Lung (tissue), 13 donors: ENCODE measurements around the gene AZU1. TPM values are rescaled to one million over a fixed set of nuclear protein-coding genes. Genes with fewer than 3 reads are reported as not detected.
A peak's percentile ranks its signal among the peaks of the same experiment; 100 is the strongest.
"Not testable (repeated sequence)": the region's sequence is repeated elsewhere in the genome, so short reads cannot be mapped to it uniquely, and the experiment has no call there.

Source experiments
- ATAC-seq: fragments of 200-7000 bp; cut with Tn5 transposase; one replicate; pipeline ENCODE4 v1.9.1; 2020; ENCODE audit warnings: moderate number of reproducible peaks; ENCODE audit not compliant: insufficient read depth, low FRiP score
- DNase-seq, 3 donors: peaks; one replicate each; pipeline ENCODE4 v3.0.0-alpha.2; 2013 to 2017
- H3K27ac ChIP-seq, 2 donors: one replicate each; pipeline ENCODE4 v1.5.1; 2013; ENCODE audit warnings: mild to moderate bottlenecking in 2 of 2, moderate library complexity in 2 of 2, control low read depth in 1 of 2, inconsistent platforms in 1 of 2, low read depth in 1 of 2, low read length in 1 of 2
- H3K27me3 ChIP-seq, 3 donors: one replicate each; pipeline ENCODE4 v1.5.1; 2013; ENCODE audit warnings: low read length in 2 of 3; ENCODE audit not compliant: control insufficient read depth in 3 of 3, insufficient read depth in 3 of 3
- H3K36me3 ChIP-seq, 4 donors: one replicate each; pipeline ENCODE4 v1.5.1; 2013; ENCODE audit warnings: low read length in 4 of 4, mild to moderate bottlenecking in 1 of 4, moderate library complexity in 1 of 4; ENCODE audit not compliant: control insufficient read depth in 4 of 4, insufficient read depth in 4 of 4
- H3K4me1 ChIP-seq, 5 donors: one replicate each; pipeline ENCODE4 v1.5.1; 2013; ENCODE audit warnings: low read length in 5 of 5, mild to moderate bottlenecking in 2 of 5, moderate library complexity in 1 of 5; ENCODE audit not compliant: control insufficient read depth in 5 of 5, insufficient read depth in 5 of 5
- H3K4me3 ChIP-seq: one replicate; pipeline ENCODE4 v1.5.1; 2013; ENCODE audit warnings: mild to moderate bottlenecking, control low read depth, moderate library complexity
- H3K9ac ChIP-seq, 2 donors: one replicate each; pipeline ENCODE4 v1.5.1; 2013; ENCODE audit warnings: low read length in 2 of 2, control low read depth in 1 of 2; ENCODE audit not compliant: insufficient read depth in 1 of 2
- H3K9me3 ChIP-seq, 4 donors: one replicate each; pipeline ENCODE4 v1.5.1; 2013; ENCODE audit warnings: low read length in 3 of 4, mild to moderate bottlenecking in 1 of 4, moderate library complexity in 1 of 4; ENCODE audit not compliant: control insufficient read depth in 4 of 4, insufficient read depth in 3 of 4
- WGBS, 2 donors: extraction: QIAGEN DNeasy Blood & Tissue Kit; methylation state at CpG; one replicate each; pipeline ENCODE4 v1.1.7; 2013; 5-methylcytosine and 5-hydroxymethylcytosine counted together
- polyA plus RNA-seq, 2 donors: library from polyadenylated mRNA; stranded (reverse); fragments of 200-250 nt; gene quantifications; one replicate each; pipeline ENCODE4 v1.2.1, GENCODE V29; 2013
- small RNA-seq: library from RNA; depleted of rRNA; stranded (forward); fragments of <200 nt; gene quantifications from one replicate; pipeline ENCODE3, GENCODE V24; 2014; ENCODE audit warnings: low replicate concordance
- total RNA-seq, 2 donors: library from RNA; depleted of rRNA in 1 of 2; stranded (reverse); fragments of >200 nt in 1 of 2; gene quantifications; one replicate each; pipeline ENCODE4 v1.2.1, GENCODE V29; 2014 to 2021
- TF ChIP-seq, protein P1 (sequence below): IDR thresholded peaks from 2 replicates; pipeline ENCODE4 v1.5.1; 2012; ENCODE audit warnings: mild to moderate bottlenecking; ENCODE audit errors: control extremely low read depth, extremely low read depth
- donor health status: control.
- donor health status: control.
- donor health status: Bipolar disorder and iron deficiency.
- donor health status: healthy.
- donor health status: DM: yes; HTN: yes; CAD: no.

The AZU1 gene
- total and polyA plus RNA-seq, 4 donors = 2.0 to 9.8 (median 4.4) TPM

GRCh38 chr19:876780-877314 is 49.2 kb downstream of the AZU1 start:
- TF ChIP-seq, protein P1, sequence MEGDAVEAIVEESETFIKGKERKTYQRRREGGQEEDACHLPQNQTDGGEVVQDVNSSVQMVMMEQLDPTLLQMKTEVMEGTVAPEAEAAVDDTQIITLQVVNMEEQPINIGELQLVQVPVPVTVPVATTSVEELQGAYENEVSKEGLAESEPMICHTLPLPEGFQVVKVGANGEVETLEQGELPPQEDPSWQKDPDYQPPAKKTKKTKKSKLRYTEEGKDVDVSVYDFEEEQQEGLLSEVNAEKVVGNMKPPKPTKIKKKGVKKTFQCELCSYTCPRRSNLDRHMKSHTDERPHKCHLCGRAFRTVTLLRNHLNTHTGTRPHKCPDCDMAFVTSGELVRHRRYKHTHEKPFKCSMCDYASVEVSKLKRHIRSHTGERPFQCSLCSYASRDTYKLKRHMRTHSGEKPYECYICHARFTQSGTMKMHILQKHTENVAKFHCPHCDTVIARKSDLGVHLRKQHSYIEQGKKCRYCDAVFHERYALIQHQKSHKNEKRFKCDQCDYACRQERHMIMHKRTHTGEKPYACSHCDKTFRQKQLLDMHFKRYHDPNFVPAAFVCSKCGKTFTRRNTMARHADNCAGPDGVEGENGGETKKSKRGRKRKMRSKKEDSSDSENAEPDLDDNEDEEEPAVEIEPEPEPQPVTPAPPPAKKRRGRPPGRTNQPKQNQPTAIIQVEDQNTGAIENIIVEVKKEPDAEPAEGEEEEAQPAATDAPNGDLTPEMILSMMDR = no peak
- H3K9ac ChIP-seq = no peak overlapping the region
- H3K4me3 ChIP-seq = no peak overlapping the region
- H3K4me1 ChIP-seq = peaks cover 0 to 4% (median 0%) of the 10 kb centered on the region in 5 donors
- peaks cover 0 to 4% (median 0%) of the 10 kb centered on the region in 4 donors for H3K9me3 ChIP-seq
- no peak for ATAC-seq
- H3K36me3 ChIP-seq = peaks cover 0 to 65% (median 21%) of the 10 kb centered on the region in 4 donors
- H3K27me3 ChIP-seq = no peaks in the 10 kb centered on the region
- 91 to 94% methylated on average over 29 of the region's 29 CpGs for WGBS, 2 donors
- DNase-seq = no peak
- no peak overlapping the region for H3K27ac ChIP-seq

DNA sequence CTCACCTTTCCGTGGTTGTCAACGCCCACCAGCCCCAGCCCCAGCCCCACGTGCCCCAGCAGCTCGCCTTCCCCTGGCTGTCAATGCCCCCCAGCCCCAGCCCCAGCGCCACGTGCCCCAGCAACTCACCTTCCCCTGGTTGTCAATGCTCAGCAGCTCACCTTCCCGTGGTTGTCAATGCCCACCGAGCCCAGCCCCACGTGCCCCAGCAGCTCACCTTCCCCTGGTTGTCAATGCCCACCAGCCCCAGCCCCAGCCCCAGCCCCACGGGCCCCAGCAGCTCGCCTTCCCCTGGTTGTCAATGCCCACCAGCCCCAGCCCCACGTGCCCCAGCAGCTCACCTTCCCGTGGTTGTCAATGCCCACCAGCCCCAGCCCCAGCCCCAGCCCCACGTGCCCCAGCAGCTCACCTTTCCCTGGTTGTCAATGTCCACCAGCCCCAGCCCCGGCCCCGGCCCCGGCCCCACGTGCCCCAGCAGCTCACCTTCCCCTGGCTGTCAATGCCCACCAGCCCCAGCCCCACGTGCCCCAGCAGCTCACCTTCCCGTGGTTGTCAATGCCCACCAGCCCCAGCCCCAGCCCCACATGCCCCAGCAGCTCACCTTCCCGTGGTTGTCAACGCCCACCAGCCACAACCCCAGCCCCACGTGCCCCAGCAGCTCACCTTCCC is 50.5 kb downstream of the AZU1 start:
- H3K4me3 ChIP-seq, DNase-seq, H3K27me3 ChIP-seq, H3K4me1 ChIP-seq, H3K9ac ChIP-seq, H3K27ac ChIP-seq, H3K9me3 ChIP-seq, ATAC-seq: not testable (repeated sequence)
- H3K36me3 ChIP-seq = peaks cover 0 to 73% (median 27%) of the 10 kb centered on the region in 4 donors
- WGBS, 2 donors = 92 to 94% methylated on average over 19 to 23 of the region's 23 CpGs

- not testable (repeated sequence) for DNase-seq, H3K4me3 ChIP-seq, H3K4me1 ChIP-seq, ATAC-seq, H3K9me3 ChIP-seq, H3K27me3 ChIP-seq, H3K9ac ChIP-seq
- Histone ChIP-seq H3K27ac (peak overlapping the region in 1 of 2 donors; percentile 33), H3K36me3 (peaks cover 0 to 76% (median 29%) of the 10 kb centered on the region in 4 donors)
- WGBS, 2 donors = 88 to 90% methylated on average over 19 to 24 of the region's 24 CpGs
Measured at GRCh38 chr19:878751-879561, 51.3 kb downstream of the AZU1 start.

- H3K9ac ChIP-seq = no peak overlapping the region
- ATAC-seq = no peak
- H3K36me3 ChIP-seq = peaks cover 0 to 79% (median 31%) of the 10 kb centered on the region in 4 donors
- no peaks in the 10 kb centered on the region for H3K4me1 ChIP-seq
- peaks cover 0 to 4% (median 0%) of the 10 kb centered on the region in 4 donors for H3K9me3 ChIP-seq
- no peaks in the 10 kb centered on the region for H3K27me3 ChIP-seq
- no peak overlapping the region for H3K4me3 ChIP-seq
- 90 to 94% methylated on average over 37 of the region's 37 CpGs for WGBS, 2 donors
- TF ChIP-seq, protein P1 = no peak
- DNase-seq = no peak
- H3K27ac ChIP-seq = no peak overlapping the region
Measured at GRCh38 chr19:879711-880438, 52.2 kb downstream of the AZU1 start.

Small RNA genes lying within 50 kb of the gene (small RNA-seq; reads per million reads assigned to genes)
- gene MIR3187 = not detected

Other genes with a start within 250 kb of the AZU1 start
- gene HCN2, start 238.0 kb upstream of the AZU1 start, total RNA-seq = under 1 TPM; 0.21 to 0.37 TPM
- under 1 TPM; 0.04 to 0.11 TPM for gene HCN2, start 238.0 kb upstream of the AZU1 start, polyA plus RNA-seq
- gene POLRMT, start 194.3 kb upstream of the AZU1 start, total RNA-seq = 10 to 100 TPM; 16.1 to 43.3 TPM
- gene POLRMT, start 194.3 kb upstream of the AZU1 start, polyA plus RNA-seq = 10 to 100 TPM; 33.5 to 76.7 TPM
- under 1 TPM; 0.23 to 0.46 TPM for gene FGF22, start 188.0 kb upstream of the AZU1 start, total RNA-seq
- gene FGF22, start 188.0 kb upstream of the AZU1 start, polyA plus RNA-seq = under 1 TPM; 0.10 to 0.85 TPM
- 10 to 100 TPM; 18.1 to 46.2 TPM for gene RNF126, start 164.6 kb upstream of the AZU1 start, total RNA-seq
- 10 to 100 TPM; 32.2 to 41.9 TPM for gene RNF126, start 164.6 kb upstream of the AZU1 start, polyA plus RNA-seq
- 100 to 1,000 TPM in 1 of 2 donors, 10 to 100 TPM in 1; 15.1 to 120 TPM for gene FSTL3, start 151.4 kb upstream of the AZU1 start, total RNA-seq
- 100 to 1,000 TPM; 109 to 172 TPM for gene FSTL3, start 151.4 kb upstream of the AZU1 start, polyA plus RNA-seq
- 1 to 10 TPM in 1 of 2 donors, not detected in 1; 2.0 TPM for gene PRSS57, start 132.4 kb upstream of the AZU1 start, total RNA-seq
- gene PRSS57, start 132.4 kb upstream of the AZU1 start, polyA plus RNA-seq = under 1 TPM; 0.10 to 0.60 TPM
- gene PALM, start 118.9 kb upstream of the AZU1 start, total RNA-seq = 10 to 100 TPM; 33.5 to 45.7 TPM
- 10 to 100 TPM; 16.2 to 22.7 TPM for gene PALM, start 118.9 kb upstream of the AZU1 start, polyA plus RNA-seq
- 10 to 100 TPM; 14.9 to 23.6 TPM for gene MISP, start 76.7 kb upstream of the AZU1 start, total RNA-seq
- gene MISP, start 76.7 kb upstream of the AZU1 start, polyA plus RNA-seq = 10 to 100 TPM; 20.5 to 23.7 TPM
- 100 to 1,000 TPM; 256 to 321 TPM for gene PTBP1, start 30.4 kb upstream of the AZU1 start, total RNA-seq
- 100 to 1,000 TPM; 112 to 150 TPM for gene PTBP1, start 30.4 kb upstream of the AZU1 start, polyA plus RNA-seq
- gene PLPPR3, start 5.9 kb upstream of the AZU1 start, total RNA-seq = 10 to 100 TPM in 1 of 2 donors, 1 to 10 TPM in 1; 8.1 to 14.1 TPM
- gene PLPPR3, start 5.9 kb upstream of the AZU1 start, polyA plus RNA-seq = 1 to 10 TPM in 1 of 2 donors, under 1 TPM in 1; 0.91 to 4.2 TPM
- gene PRTN3, start 13.2 kb downstream of the AZU1 start, total RNA-seq = 10 to 100 TPM in 1 of 2 donors, under 1 TPM in 1; 0.58 to 23.3 TPM
- 10 to 100 TPM in 1 of 2 donors, under 1 TPM in 1; 0.85 to 18.5 TPM for gene PRTN3, start 13.2 kb downstream of the AZU1 start, polyA plus RNA-seq
- 10 to 100 TPM in 1 of 2 donors, 1 to 10 TPM in 1; 1.4 to 16.6 TPM for gene ELANE, start 24.5 kb downstream of the AZU1 start, total RNA-seq
- 10 to 100 TPM in 1 of 2 donors, 1 to 10 TPM in 1; 2.0 to 21.0 TPM for gene ELANE, start 24.5 kb downstream of the AZU1 start, polyA plus RNA-seq
- 100 to 1,000 TPM in 1 of 2 donors, 10 to 100 TPM in 1; 90.8 to 185 TPM for gene CFD, start 31.8 kb downstream of the AZU1 start, total RNA-seq
- 100 to 1,000 TPM in 1 of 2 donors, 10 to 100 TPM in 1; 97.2 to 227 TPM for gene CFD, start 31.8 kb downstream of the AZU1 start, polyA plus RNA-seq
- gene MED16, start 65.3 kb downstream of the AZU1 start, total RNA-seq = 10 to 100 TPM; 38.7 to 59.7 TPM
- 10 to 100 TPM; 44.8 to 72.3 TPM for gene MED16, start 65.3 kb downstream of the AZU1 start, polyA plus RNA-seq
- gene RNU6-9, start 65.6 kb downstream of the AZU1 start, total RNA-seq = not detected
- not detected for gene RNU6-9, start 65.6 kb downstream of the AZU1 start, polyA plus RNA-seq
- 10 to 100 TPM; 31.6 to 69.2 TPM for gene R3HDM4, start 85.4 kb downstream of the AZU1 start, total RNA-seq
- 100 to 1,000 TPM in 1 of 2 donors, 10 to 100 TPM in 1; 86.1 to 139 TPM for gene R3HDM4, start 85.4 kb downstream of the AZU1 start, polyA plus RNA-seq
- gene KISS1R, start 89.5 kb downstream of the AZU1 start, total RNA-seq = under 1 TPM in 1 of 2 donors, not detected in 1; 0.21 TPM
- gene KISS1R, start 89.5 kb downstream of the AZU1 start, polyA plus RNA-seq = under 1 TPM in 1 of 2 donors, not detected in 1; 0.13 TPM
- 10 to 100 TPM; 22.6 to 29.7 TPM for gene ARID3A, start 98.2 kb downstream of the AZU1 start, total RNA-seq
- gene ARID3A, start 98.2 kb downstream of the AZU1 start, polyA plus RNA-seq = 10 to 100 TPM in 1 of 2 donors, 1 to 10 TPM in 1; 7.7 to 17.0 TPM
- gene WDR18, start 156.5 kb downstream of the AZU1 start, total RNA-seq = 10 to 100 TPM; 36.6 to 60.2 TPM
- gene WDR18, start 156.5 kb downstream of the AZU1 start, polyA plus RNA-seq = 10 to 100 TPM; 43.4 to 48.0 TPM
- gene GRIN3B, start 172.6 kb downstream of the AZU1 start, total RNA-seq = 10 to 100 TPM in 1 of 2 donors, 1 to 10 TPM in 1; 2.6 to 11.6 TPM
- 1 to 10 TPM; 1.3 to 2.3 TPM for gene GRIN3B, start 172.6 kb downstream of the AZU1 start, polyA plus RNA-seq
- gene TMEM259, start 193.3 kb downstream of the AZU1 start, total RNA-seq = 100 to 1,000 TPM in 1 of 2 donors, 10 to 100 TPM in 1; 61.1 to 195 TPM
- 100 to 1,000 TPM; 194 to 262 TPM for gene TMEM259, start 193.3 kb downstream of the AZU1 start, polyA plus RNA-seq
- not detected for gene RNU6-2, start 193.7 kb downstream of the AZU1 start, total RNA-seq
- not detected for gene RNU6-2, start 193.7 kb downstream of the AZU1 start, polyA plus RNA-seq
- gene CNN2, start 198.8 kb downstream of the AZU1 start, total RNA-seq = 100 to 1,000 TPM; 161 to 236 TPM
- gene CNN2, start 198.8 kb downstream of the AZU1 start, polyA plus RNA-seq = 100 to 1,000 TPM; 162 to 198 TPM
- gene ABCA7, start 212.3 kb downstream of the AZU1 start, total RNA-seq = 10 to 100 TPM; 20.1 to 50.0 TPM
- 10 to 100 TPM; 33.5 to 54.4 TPM for gene ABCA7, start 212.3 kb downstream of the AZU1 start, polyA plus RNA-seq
- 10 to 100 TPM; 23.8 to 86.4 TPM for gene ARHGAP45, start 239.3 kb downstream of the AZU1 start, total RNA-seq
- 100 to 1,000 TPM in 1 of 2 donors, 10 to 100 TPM in 1; 75.4 to 117 TPM for gene ARHGAP45, start 239.3 kb downstream of the AZU1 start, polyA plus RNA-seq